D721Med (cell line): ENCODE data around the gene TMEM17.
"Not testable (repeated sequence)": the region's sequence is repeated elsewhere in the genome, so short reads cannot be mapped to it uniquely, and the experiment has no call there.

ENCODE experiments used
- DNase-seq: peaks from one replicate; pipeline ENCODE4 v3.0.0; 2011; ENCODE audit warnings: low spot score; ENCODE audit not compliant: insufficient read length
- FAIRE-seq: peaks from 2 replicates; lab custom pipeline; 2011; peaks lifted over from hg19 to GRCh38; lab: Jason Lieb, UNC
- TF ChIP-seq, protein P1 (sequence below): IDR thresholded peaks from 2 replicates; pipeline ENCODE4 v1.5.1; 2012; ENCODE audit warnings: mild to moderate bottlenecking, control low read depth; ENCODE audit not compliant: insufficient read depth; ENCODE audit errors: missing control alignments

TMEM17 gene

GRCh38 chr2:62539606-62540407 is 33.8 kb upstream of the TMEM17 start:
- TF ChIP-seq, protein P1, sequence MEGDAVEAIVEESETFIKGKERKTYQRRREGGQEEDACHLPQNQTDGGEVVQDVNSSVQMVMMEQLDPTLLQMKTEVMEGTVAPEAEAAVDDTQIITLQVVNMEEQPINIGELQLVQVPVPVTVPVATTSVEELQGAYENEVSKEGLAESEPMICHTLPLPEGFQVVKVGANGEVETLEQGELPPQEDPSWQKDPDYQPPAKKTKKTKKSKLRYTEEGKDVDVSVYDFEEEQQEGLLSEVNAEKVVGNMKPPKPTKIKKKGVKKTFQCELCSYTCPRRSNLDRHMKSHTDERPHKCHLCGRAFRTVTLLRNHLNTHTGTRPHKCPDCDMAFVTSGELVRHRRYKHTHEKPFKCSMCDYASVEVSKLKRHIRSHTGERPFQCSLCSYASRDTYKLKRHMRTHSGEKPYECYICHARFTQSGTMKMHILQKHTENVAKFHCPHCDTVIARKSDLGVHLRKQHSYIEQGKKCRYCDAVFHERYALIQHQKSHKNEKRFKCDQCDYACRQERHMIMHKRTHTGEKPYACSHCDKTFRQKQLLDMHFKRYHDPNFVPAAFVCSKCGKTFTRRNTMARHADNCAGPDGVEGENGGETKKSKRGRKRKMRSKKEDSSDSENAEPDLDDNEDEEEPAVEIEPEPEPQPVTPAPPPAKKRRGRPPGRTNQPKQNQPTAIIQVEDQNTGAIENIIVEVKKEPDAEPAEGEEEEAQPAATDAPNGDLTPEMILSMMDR = no peak
- FAIRE-seq = no peak
- DNase-seq = no peak

GRCh38 chr2:62538756-62539155 is 32.8 kb upstream of the TMEM17 start:
- DNase-seq = no peak
- TF ChIP-seq, protein P1 = no peak
- no peak for FAIRE-seq

- TF ChIP-seq, protein P1 = no peak
- FAIRE-seq (no peak), DNase-seq (no peak)
These were observed 31.8 kb upstream of the TMEM17 start for GRCh38 chr2:62537814-62538213.

DNA sequence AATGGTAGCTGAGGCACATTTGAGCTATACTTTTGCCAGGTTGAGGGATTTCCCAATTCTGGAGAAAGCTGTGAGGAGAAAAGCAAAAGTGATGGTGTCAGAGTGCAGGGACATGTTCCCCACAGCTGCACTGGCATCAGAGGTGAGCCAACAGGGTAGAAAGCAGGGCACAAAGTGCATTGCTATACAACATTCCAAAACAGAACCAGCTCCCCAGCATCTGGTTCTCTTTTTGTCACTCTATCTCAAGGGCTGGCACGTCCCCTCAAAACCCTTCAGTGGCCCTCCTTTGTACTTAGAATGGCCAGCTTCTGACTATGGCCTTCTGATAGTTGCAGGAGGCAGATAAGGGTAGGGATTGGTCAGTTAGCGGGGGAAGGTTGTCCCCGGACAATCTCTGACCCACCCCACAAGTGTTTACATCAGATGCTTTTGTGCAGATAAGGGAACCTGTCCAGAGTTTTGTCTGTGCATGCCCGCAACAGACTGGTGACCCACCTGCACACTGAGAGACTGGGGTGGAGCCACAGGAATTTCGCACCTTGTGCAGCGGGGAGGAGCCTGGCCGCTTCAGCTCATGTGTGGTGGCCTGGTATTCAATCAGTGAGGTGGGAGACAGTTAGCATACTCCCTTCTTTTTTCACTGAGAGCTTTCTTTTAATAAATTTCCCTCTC is 31.0 kb upstream of the TMEM17 start:
- FAIRE-seq = no peak
- TF ChIP-seq, protein P1 = no peak
- DNase-seq = no peak

DNA sequence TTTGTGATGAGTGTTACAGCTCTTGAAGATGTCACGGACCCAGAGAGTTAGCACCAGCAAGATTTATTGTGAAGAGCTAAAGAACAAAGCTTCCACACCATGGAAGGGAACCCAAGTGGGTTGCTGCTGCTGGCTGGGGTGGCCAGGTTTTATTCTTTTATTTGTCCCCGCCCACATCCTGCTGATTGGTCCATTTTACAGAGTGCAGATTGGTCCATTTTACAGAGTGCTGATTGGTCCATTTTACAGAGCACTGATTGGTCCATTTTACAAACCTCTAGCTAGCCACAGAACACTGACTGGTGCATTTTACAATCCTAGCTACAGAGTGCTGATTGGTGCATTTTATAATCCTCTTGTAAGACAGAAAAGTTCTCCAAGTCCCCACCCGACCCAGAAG is 29.5 kb upstream of the TMEM17 start:
- DNase-seq, FAIRE-seq: not testable (repeated sequence)

DNA sequence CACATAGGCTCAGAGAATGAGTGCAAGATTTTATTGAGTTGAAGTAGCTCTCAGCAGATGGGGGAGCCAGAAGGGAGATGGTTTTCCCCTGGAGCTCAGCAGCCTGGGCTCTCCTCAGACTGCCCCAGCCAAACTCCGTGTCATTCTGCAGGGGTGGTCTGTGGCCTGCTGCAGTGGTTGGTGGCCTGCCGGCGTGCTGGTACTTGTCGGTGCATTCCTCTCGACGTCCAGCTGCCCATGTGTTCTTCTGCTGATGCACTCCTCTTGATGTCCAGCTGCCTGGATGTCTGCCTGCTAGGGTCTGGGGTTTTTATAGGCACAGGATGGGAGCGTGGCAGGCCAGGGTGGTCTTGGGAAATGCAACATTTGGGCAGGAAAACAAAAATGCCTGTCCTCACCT is 25.6 kb upstream of the TMEM17 start:
- TF ChIP-seq, protein P1 = no peak
- DNase-seq (no peak), FAIRE-seq (no peak)

DNA sequence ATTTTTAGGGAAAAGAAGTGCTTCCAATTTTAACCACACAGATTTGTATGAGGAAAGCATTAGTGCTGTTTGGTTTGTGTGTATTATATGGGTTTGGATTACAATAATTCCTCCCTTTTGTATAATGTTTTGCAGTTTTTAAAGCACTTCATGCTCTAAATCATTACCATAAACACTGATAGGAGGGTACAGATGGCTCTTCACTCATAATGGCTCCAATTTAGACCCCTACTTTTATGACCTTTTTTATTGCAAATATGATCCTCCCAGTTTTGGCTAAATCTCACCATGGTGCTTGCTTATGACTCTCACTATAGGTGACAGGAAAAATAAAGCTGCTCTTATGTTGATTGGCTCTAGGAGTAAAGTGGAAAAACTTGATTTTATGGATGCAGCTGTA is 23.8 kb upstream of the TMEM17 start:
- no peak for FAIRE-seq
- DNase-seq = no peak

More for the DNA sequence above, 23.8 kb upstream of the TMEM17 start:
- TF ChIP-seq, protein P1 = no peak
